IMR-90 (cell line): ENCODE results near the gene TGFB3. TPM values are rescaled to one million over a fixed set of nuclear protein-coding genes. Genes with fewer than 3 reads are reported as not detected.

ENCODE experiments used
- ATAC-seq: fragments of 200-7000 bp; cut with Tn5 transposase; 2 replicates; pipeline ENCODE4 v1.9.1; 2020; ENCODE audit warnings: low read depth, mild to moderate bottlenecking, moderate library complexity
- BruUV-seq: library from RNA; stranded (reverse); fragments of 400-500 nt; replicated peaks from 2 replicates; lab custom pipeline; 2021; lab: Mats Ljungman, UMichigan
- CTCF ChIA-PET: fragments of 300-600 bp; formaldehyde crosslinking; extraction: SDS; loops from one replicate; lab custom pipeline; 2021; ENCODE audit warnings: antibody characterized with exemption; lab: Yijun Ruan, JAX
- POLR2A ChIA-PET: fragments of 300-600 bp; sonication (Branson Sonifier 250); formaldehyde crosslinking; loops from one replicate; lab custom pipeline; 2022; ENCODE audit warnings: antibody characterized with exemption; ENCODE audit not compliant: unreplicated experiment; lab: Charles Lee
- DNase-seq: peaks from one replicate; pipeline ENCODE4 v3.0.0; 2013
- H2AFZ ChIP-seq: replicated peaks from 2 replicates; pipeline ENCODE3; 2013; ENCODE audit warnings: low read length, mild to moderate bottlenecking; ENCODE audit not compliant: poor library complexity
- H2AK5ac ChIP-seq: 2 replicates; pipeline ENCODE4 v1.6.1; 2013; ENCODE audit warnings: low read depth, low read length, inconsistent platforms
- H2AK9ac ChIP-seq: replicated peaks from 2 replicates; pipeline ENCODE3; 2013; ENCODE audit warnings: mild to moderate bottlenecking, low read depth, low read length, moderate library complexity; ENCODE audit not compliant: poor library complexity
- H2BK120ac ChIP-seq: 2 replicates; pipeline ENCODE4 v1.6.1; 2013; ENCODE audit warnings: low read depth, low read length, inconsistent platforms
- H2BK15ac ChIP-seq: 3 replicates; pipeline ENCODE4 v1.6.1; 2013; ENCODE audit warnings: low read depth, low read length, inconsistent platforms
- H2BK20ac ChIP-seq: 2 replicates; pipeline ENCODE4 v1.6.1; 2013; ENCODE audit warnings: low read depth, mild to moderate bottlenecking, inconsistent platforms, low read length, moderate library complexity
- H2BK5ac ChIP-seq: 2 replicates; pipeline ENCODE4 v1.6.1; 2013; ENCODE audit warnings: mild to moderate bottlenecking, low read depth, low read length, inconsistent platforms; ENCODE audit not compliant: poor library complexity, severe bottlenecking
- H3K14ac ChIP-seq: replicated peaks from 2 replicates; pipeline ENCODE4 v1.6.1; 2013; ENCODE audit warnings: low read depth, low read length, inconsistent platforms
- H3K18ac ChIP-seq: 2 replicates; pipeline ENCODE4 v1.6.1; 2013; ENCODE audit warnings: low read depth, low read length, control low read depth
- H3K23ac ChIP-seq: 2 replicates; pipeline ENCODE4 v1.6.1; 2013; ENCODE audit warnings: low read depth, low read length, inconsistent platforms
- H3K27ac ChIP-seq: 2 replicates; pipeline ENCODE4 v1.5.1; 2013; ENCODE audit warnings: mild to moderate bottlenecking, control low read depth, low read length; ENCODE audit not compliant: insufficient read depth
- H3K27me3 ChIP-seq: 2 replicates; pipeline ENCODE4 v1.6.1; 2013; ENCODE audit warnings: low read length; ENCODE audit not compliant: control insufficient read depth, insufficient read depth
- H3K36me3 ChIP-seq: 2 replicates; pipeline ENCODE4 v1.6.1; 2013; ENCODE audit warnings: low read length, mixed read lengths; ENCODE audit not compliant: control insufficient read depth, insufficient read depth
- H3K4ac ChIP-seq: 2 replicates; pipeline ENCODE4 v1.6.1; 2013; ENCODE audit warnings: low read depth, low read length, inconsistent platforms
- H3K4me1 ChIP-seq: 2 replicates; pipeline ENCODE4 v1.6.1; 2013; ENCODE audit warnings: low read length, mixed read lengths; ENCODE audit not compliant: control insufficient read depth, insufficient read depth
- H3K4me2 ChIP-seq: 2 replicates; pipeline ENCODE4 v1.6.1; 2013; ENCODE audit warnings: low read depth, mild to moderate bottlenecking, control low read depth, low read length, moderate library complexity
- H3K4me3 ChIP-seq: 2 replicates; pipeline ENCODE4 v1.5.1; 2013; ENCODE audit warnings: low read depth, mild to moderate bottlenecking, control low read depth, low read length, moderate library complexity; ENCODE audit not compliant: insufficient read depth
- H3K56ac ChIP-seq: 2 replicates; pipeline ENCODE4 v1.6.1; 2013; ENCODE audit warnings: low read length, inconsistent platforms; ENCODE audit not compliant: insufficient read depth; ENCODE audit errors: extremely low read depth
- H3K79me1 ChIP-seq, 2 experiments: 2 replicates each; pipeline ENCODE4 v1.6.1; 2013; ENCODE audit warnings: low read length in 2 of 2, inconsistent platforms in 1 of 2, low read depth in 1 of 2
- H3K9ac ChIP-seq: 2 replicates; pipeline ENCODE4 v1.6.1; 2013; ENCODE audit warnings: low read depth, low read length, control low read depth
- H3K9me1 ChIP-seq: 2 replicates; pipeline ENCODE4 v1.6.1; 2013; ENCODE audit warnings: low read length, inconsistent platforms; ENCODE audit not compliant: insufficient read depth
- H3K9me3 ChIP-seq: 2 replicates; pipeline ENCODE4 v1.6.1; 2013; ENCODE audit warnings: low read length; ENCODE audit not compliant: control insufficient read depth, insufficient read depth
- H4K20me1 ChIP-seq: 2 replicates; pipeline ENCODE4 v1.6.1; 2013; ENCODE audit warnings: low read length, inconsistent platforms; ENCODE audit not compliant: insufficient read depth
- H4K5ac ChIP-seq: 2 replicates; pipeline ENCODE4 v1.6.1; 2013; ENCODE audit warnings: mild to moderate bottlenecking, low read depth, low read length, control low read depth
- H4K8ac ChIP-seq, 2 experiments: 2 replicates each; pipeline ENCODE4 v1.6.1; 2013; ENCODE audit warnings: low read depth in 2 of 2, low read length in 2 of 2, control low read depth in 1 of 2, inconsistent platforms in 1 of 2
- H4K91ac ChIP-seq: 2 replicates; pipeline ENCODE4 v1.6.1; 2013; ENCODE audit warnings: low read depth, low read length, inconsistent platforms; ENCODE audit not compliant: insufficient read depth
- BHLHE40 ChIP-seq: fragments of 150-350 bp; IDR thresholded peaks from 2 replicates; pipeline ENCODE4 v1.6.1; 2016; ENCODE audit warnings: mild to moderate bottlenecking, low read depth, low read length
- CHD1 ChIP-seq: IDR thresholded peaks from 2 replicates; pipeline ENCODE4 v1.6.1; 2012; ENCODE audit warnings: low read depth, low read length, improper control_type of control experiment
- ELK1 ChIP-seq: fragments of 150-350 bp; IDR thresholded peaks from 2 replicates; pipeline ENCODE4 v1.6.1; 2016; ENCODE audit warnings: low read depth, mild to moderate bottlenecking, low read length, moderate library complexity, borderline replicate concordance
- FOS ChIP-seq: fragments of 150-350 bp; IDR thresholded peaks from 2 replicates; pipeline ENCODE4 v1.6.1; 2016; ENCODE audit warnings: low read depth, low read length
- NFE2L2 ChIP-seq: fragments of 150-350 bp; IDR thresholded peaks from 2 replicates; pipeline ENCODE4 v1.6.1; 2016; ENCODE audit warnings: low read depth, mild to moderate bottlenecking, low read length
- USF2 ChIP-seq: fragments of 150-350 bp; IDR thresholded peaks from 2 replicates; pipeline ENCODE4 v1.6.1; 2017; ENCODE audit warnings: mild to moderate bottlenecking, antibody characterized with exemption, low read length, low read depth
- WGBS, 2 experiments: methylation state at CpG; one replicate each; pipeline versions ENCODE4 v1.1.5 to v1.1.7; 2013; ENCODE audit warnings: missing lambda C conversion rate in 2 of 2; ENCODE audit not compliant: insufficient read length in 1 of 2; ENCODE audit errors: extremely low coverage in 2 of 2; 5-methylcytosine and 5-hydroxymethylcytosine counted together
- dilution Hi-C: fragments of 300-500 bp; cut with HindIII; formaldehyde crosslinking; loops from one replicate; pipeline ENCODE4 v1.14.3; 2018; ENCODE audit warnings: low sequenced_read_pairs; ENCODE audit not compliant: unreplicated experiment
- in situ Hi-C: fragments of 300-500 bp; cut with MboI; formaldehyde crosslinking; loops from 3 replicates; pipeline ENCODE4 v1.14.3; 2019; ENCODE audit warnings: low sequenced_read_pairs, inconsistent platforms, mixed read lengths
- intact Hi-C: fragments of 100-400 bp; cut with micrococcal nuclease; formaldehyde crosslinking; loops from 2 replicates; pipeline ENCODE4 v1.10.0; 2022
- polyA plus RNA-seq, 3 experiments: library from polyadenylated mRNA; depleted of rRNA; stranded (reverse); fragments of >200 nt; gene quantifications; 2 replicates each; pipeline ENCODE4 v1.2.3, GENCODE V29; 2012; ENCODE audit warnings: low replicate concordance in 1 of 3
- total RNA-seq: library from RNA; depleted of rRNA; stranded (reverse); fragments of >200 nt; gene quantifications from 2 replicates; pipeline ENCODE4 v1.2.3, GENCODE V29; 2012

Gene TGFB3
- total and polyA plus RNA-seq, 2 of the 4 experiments (the other 2 are of a cell fraction), result 2.2 to 4.3 TPM

- no peaks in the 10 kb centered on the region for H3K4me1 ChIP-seq
- H4K5ac ChIP-seq, result no peak overlapping the region
- no peak overlapping the region for H3K4ac ChIP-seq
- H3K23ac ChIP-seq, result no peak overlapping the region
- no peak overlapping the region for H2AK9ac ChIP-seq
- H2AK5ac ChIP-seq, result no peak overlapping the region
- no CpG with 5 or more reads among the region's 1 CpG for WGBS, 2 experiments
- H2BK15ac ChIP-seq, result no peak overlapping the region
- H3K9me3 ChIP-seq, result no peaks in the 10 kb centered on the region
- TF ChIP-seq FOS (no peak), USF2 (no peak), BHLHE40 (no peak), NFE2L2 (no peak), CHD1 (no peak), ELK1 (no peak)
- no peak for ATAC-seq
- intact Hi-C loops, result no loop called here
- H4K8ac ChIP-seq, result no peak overlapping the region
- DNase-seq, result no peak
- no peaks in the 10 kb centered on the region for H3K36me3 ChIP-seq
- POLR2A ChIA-PET, result interaction anchor here (0.6 kb wide), 1 partner anchor 12 kb away, joined by 4 read pairs; no protein-coding TSS in a partner anchor
- no peak overlapping the region for H3K18ac ChIP-seq
- H2BK5ac ChIP-seq, result no peak overlapping the region
- H3K4me3 ChIP-seq, result no peak overlapping the region
- H2BK20ac ChIP-seq, result no peak overlapping the region
- H4K91ac ChIP-seq, result no peak overlapping the region
- H3K79me1 ChIP-seq, result no peaks in the 10 kb centered on the region
- BruUV-seq, result no TSS peak
- H3K27ac ChIP-seq, result no peak overlapping the region
- dilution Hi-C loops, result no loop called here
- no peak overlapping the region for H3K56ac ChIP-seq
- H3K4me2 ChIP-seq, result no peak overlapping the region
- H3K14ac ChIP-seq, result no peak overlapping the region
- no peaks in the 10 kb centered on the region for H3K27me3 ChIP-seq
- H4K20me1 ChIP-seq, result no peaks in the 10 kb centered on the region
- CTCF ChIA-PET, result interaction anchor here (1.3 kb wide), 1 partner anchor 22 kb away, joined by 3 read pairs; no protein-coding TSS in a partner anchor
- in situ Hi-C loops, result no loop called here
- no peak overlapping the region for H3K9ac ChIP-seq
- H3K9me1 ChIP-seq, result no peaks in the 10 kb centered on the region
- no peak overlapping the region for H2BK120ac ChIP-seq
- no peak overlapping the region for H2AFZ ChIP-seq
These were observed 42.6 kb downstream of the TGFB3 start for GRCh38 chr14:75939200-75939599.
